Epithelial cell of proximal tubule (primary cell): ENCODE measurements around the gene FBXO36. TPM values are rescaled to one million over a fixed set of nuclear protein-coding genes. Genes with fewer than 3 reads are reported as not detected.

Experiments used
- DNase-seq: peaks from one replicate; pipeline ENCODE4 v3.0.0-alpha.2; 2011; ENCODE audit warnings: low read depth
- H3K4me3 ChIP-seq: 2 replicates; pipeline ENCODE4 v1.5.1; 2011; ENCODE audit warnings: low read depth, mild to moderate bottlenecking, low read length
- CTCF ChIP-seq: conservative IDR thresholded peaks from 2 replicates; pipeline ENCODE4 v1.5.1; 2012; ENCODE audit warnings: low read depth, mild to moderate bottlenecking, low read length
- total RNA-seq: library from RNA; depleted of rRNA; stranded (reverse); fragments of >200 nt; gene quantifications from 2 replicates; pipeline ENCODE4 v1.2.3, GENCODE V29; 2015

The FBXO36 gene
- total RNA-seq, 1 donor from 2014 or later: 1.8 TPM

- TF ChIP-seq CTCF: no peak
- DNase-seq: no peak
- H3K4me3 ChIP-seq: no peak overlapping the region
Observed at GRCh38 chr2:230060672-230061293, 138.5 kb downstream of the FBXO36 start.

Other genes starting within 250 kb of the FBXO36 start
- 1.3 and 2.7 TPM in 2 replicates for gene DNER, start 207.9 kb upstream of the FBXO36 start, total RNA-seq
- gene TRIP12, start 494 bp upstream of the FBXO36 start, total RNA-seq: 84.1 and 96.7 TPM in 2 replicates
- gene SLC16A14, start 146.4 kb downstream of the FBXO36 start, total RNA-seq: 1.0 and 1.1 TPM in 2 replicates